A673 (cell line): ENCODE measurements around the gene AUH.

Experiments used
- EZH2 ChIP-seq: fragments of 200-600 bp; sonication (generic); IDR thresholded peaks from 2 replicates; pipeline ENCODE4 v1.6.1; 2017; ENCODE audit warnings: borderline replicate concordance, low read depth, mild to moderate bottlenecking, mixed read lengths, antibody characterized with exemption, low read length; ENCODE audit not compliant: poor library complexity, severe bottlenecking
- TF ChIP-seq, protein P1 (sequence below): fragments of 300-800, 200-600 bp; sonication (generic); conservative IDR thresholded peaks from 2 replicates; pipeline ENCODE4 v1.5.1; 2017; ENCODE audit warnings: low read depth, mild to moderate bottlenecking, antibody characterized with exemption, low read length, moderate library complexity, mixed read lengths

DNA sequence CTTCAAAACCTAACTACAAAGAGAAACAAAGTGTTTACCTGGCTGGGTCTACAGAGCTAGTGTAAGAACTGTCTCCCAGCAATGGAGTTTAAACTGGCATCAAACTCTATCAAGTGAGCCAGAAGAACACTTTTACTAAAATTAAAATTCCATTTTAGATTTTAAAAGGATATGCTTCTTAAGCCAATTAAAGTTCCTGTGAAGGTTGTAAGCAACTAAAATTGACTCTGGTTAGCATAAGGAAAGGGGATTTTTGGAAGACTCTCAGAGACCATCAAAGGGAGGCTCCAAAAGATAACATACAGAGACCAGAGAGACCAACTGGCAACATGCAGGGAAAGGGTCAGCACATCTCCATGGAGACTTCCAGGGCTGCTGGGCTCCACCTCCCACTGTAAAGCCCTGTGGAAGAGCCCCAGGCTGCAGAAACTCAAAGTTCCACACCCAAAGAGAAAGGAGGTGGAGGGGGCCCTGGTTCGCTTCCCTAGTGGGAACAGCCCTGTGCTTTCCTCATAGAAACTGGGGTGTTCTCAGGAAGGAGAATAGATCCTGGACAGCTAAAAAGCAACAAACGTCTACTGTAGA, 91.7 kb downstream of the AUH start:
- TF ChIP-seq, protein P1, sequence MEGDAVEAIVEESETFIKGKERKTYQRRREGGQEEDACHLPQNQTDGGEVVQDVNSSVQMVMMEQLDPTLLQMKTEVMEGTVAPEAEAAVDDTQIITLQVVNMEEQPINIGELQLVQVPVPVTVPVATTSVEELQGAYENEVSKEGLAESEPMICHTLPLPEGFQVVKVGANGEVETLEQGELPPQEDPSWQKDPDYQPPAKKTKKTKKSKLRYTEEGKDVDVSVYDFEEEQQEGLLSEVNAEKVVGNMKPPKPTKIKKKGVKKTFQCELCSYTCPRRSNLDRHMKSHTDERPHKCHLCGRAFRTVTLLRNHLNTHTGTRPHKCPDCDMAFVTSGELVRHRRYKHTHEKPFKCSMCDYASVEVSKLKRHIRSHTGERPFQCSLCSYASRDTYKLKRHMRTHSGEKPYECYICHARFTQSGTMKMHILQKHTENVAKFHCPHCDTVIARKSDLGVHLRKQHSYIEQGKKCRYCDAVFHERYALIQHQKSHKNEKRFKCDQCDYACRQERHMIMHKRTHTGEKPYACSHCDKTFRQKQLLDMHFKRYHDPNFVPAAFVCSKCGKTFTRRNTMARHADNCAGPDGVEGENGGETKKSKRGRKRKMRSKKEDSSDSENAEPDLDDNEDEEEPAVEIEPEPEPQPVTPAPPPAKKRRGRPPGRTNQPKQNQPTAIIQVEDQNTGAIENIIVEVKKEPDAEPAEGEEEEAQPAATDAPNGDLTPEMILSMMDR: no peak
- TF ChIP-seq EZH2: no peak
